RWPE2 (cell line): ENCODE measurements around the gene E2F1.
A peak's percentile ranks its signal among the peaks of the same experiment; 100 is the strongest.

Experiments
- ATAC-seq: fragments of 200-7000 bp; cut with Tn5 transposase; 3 replicates; pipeline ENCODE4 v1.9.1; 2021; ENCODE audit warnings: low read depth
- DNase-seq: peaks from one replicate; pipeline ENCODE4 v3.0.0-alpha.2; 2020; ENCODE audit warnings: low spot score
- H3K27ac ChIP-seq: fragments of 450-650 bp; 2 replicates; pipeline ENCODE4 v1.5.1; 2017; ENCODE audit warnings: mild to moderate bottlenecking; ENCODE audit not compliant: poor library complexity, severe bottlenecking
- H3K27me3 ChIP-seq: fragments of 250-450 bp; sonication (Bioruptor Pico); 2 replicates; pipeline ENCODE4 v1.5.1; 2021; ENCODE audit warnings: mild to moderate bottlenecking, moderate library complexity; ENCODE audit not compliant: insufficient read depth, poor library complexity, severe bottlenecking
- H3K36me3 ChIP-seq: fragments of 250-450 bp; sonication (Bioruptor Pico); 2 replicates; pipeline ENCODE4 v1.5.1; 2020; ENCODE audit warnings: low read depth, mild to moderate bottlenecking, moderate library complexity
- H3K4me1 ChIP-seq: fragments of 250-450 bp; sonication (Bioruptor Pico); 2 replicates; pipeline ENCODE4 v1.5.1; 2021; ENCODE audit warnings: mild to moderate bottlenecking, moderate library complexity; ENCODE audit not compliant: insufficient read depth, poor library complexity, severe bottlenecking
- H3K4me3 ChIP-seq: fragments of 250-450 bp; sonication (Bioruptor Pico); 2 replicates; pipeline ENCODE4 v1.5.1; 2021; ENCODE audit warnings: mild to moderate bottlenecking, moderate library complexity; ENCODE audit not compliant: severe bottlenecking
- H3K9me3 ChIP-seq: fragments of 250-450 bp; sonication (Bioruptor Pico); 2 replicates; pipeline ENCODE4 v1.5.1; 2021; ENCODE audit warnings: mild to moderate bottlenecking, moderate library complexity; ENCODE audit not compliant: severe bottlenecking
- TF ChIP-seq, protein P1 (sequence below): fragments of 450-650 bp; IDR thresholded peaks from one replicate; pipeline ENCODE4 v1.5.1; 2017; ENCODE audit warnings: mild to moderate bottlenecking, moderate library complexity; ENCODE audit not compliant: poor library complexity, severe bottlenecking

The E2F1 gene

DNA sequence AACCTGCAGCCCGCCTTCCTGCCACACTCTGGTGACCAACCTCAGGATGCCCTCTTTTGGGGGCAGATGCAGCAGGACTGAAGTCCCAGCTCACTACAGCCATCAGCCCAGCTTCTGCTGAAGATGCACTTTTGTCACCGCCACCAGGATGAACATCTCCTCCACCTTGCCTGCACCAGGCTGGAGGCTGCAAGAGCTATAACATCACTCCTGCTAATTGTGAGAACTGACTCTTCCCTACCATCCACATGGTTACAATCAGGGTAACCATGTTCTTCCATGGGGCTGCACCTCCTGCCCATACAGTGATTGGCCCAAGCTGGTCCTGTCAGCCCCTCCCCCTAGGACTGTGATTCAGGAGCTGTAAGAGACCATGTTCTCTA, 21.4 kb downstream of the E2F1 start:
- peaks cover 9% of the 10 kb centered on the region for H3K36me3 ChIP-seq
- TF ChIP-seq, protein P1, sequence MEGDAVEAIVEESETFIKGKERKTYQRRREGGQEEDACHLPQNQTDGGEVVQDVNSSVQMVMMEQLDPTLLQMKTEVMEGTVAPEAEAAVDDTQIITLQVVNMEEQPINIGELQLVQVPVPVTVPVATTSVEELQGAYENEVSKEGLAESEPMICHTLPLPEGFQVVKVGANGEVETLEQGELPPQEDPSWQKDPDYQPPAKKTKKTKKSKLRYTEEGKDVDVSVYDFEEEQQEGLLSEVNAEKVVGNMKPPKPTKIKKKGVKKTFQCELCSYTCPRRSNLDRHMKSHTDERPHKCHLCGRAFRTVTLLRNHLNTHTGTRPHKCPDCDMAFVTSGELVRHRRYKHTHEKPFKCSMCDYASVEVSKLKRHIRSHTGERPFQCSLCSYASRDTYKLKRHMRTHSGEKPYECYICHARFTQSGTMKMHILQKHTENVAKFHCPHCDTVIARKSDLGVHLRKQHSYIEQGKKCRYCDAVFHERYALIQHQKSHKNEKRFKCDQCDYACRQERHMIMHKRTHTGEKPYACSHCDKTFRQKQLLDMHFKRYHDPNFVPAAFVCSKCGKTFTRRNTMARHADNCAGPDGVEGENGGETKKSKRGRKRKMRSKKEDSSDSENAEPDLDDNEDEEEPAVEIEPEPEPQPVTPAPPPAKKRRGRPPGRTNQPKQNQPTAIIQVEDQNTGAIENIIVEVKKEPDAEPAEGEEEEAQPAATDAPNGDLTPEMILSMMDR: no peak
- no peak overlapping the region for H3K27ac ChIP-seq
- DNase-seq: peak; percentile 82
- no peaks in the 10 kb centered on the region for H3K27me3 ChIP-seq
- H3K4me3 ChIP-seq: no peak overlapping the region
- H3K9me3 ChIP-seq: no peaks in the 10 kb centered on the region
- ATAC-seq: no peak
- peaks cover 3% of the 10 kb centered on the region for H3K4me1 ChIP-seq

- Histone ChIP-seq H3K36me3 (peaks cover 9% of the 10 kb centered on the region), H3K9me3 (no peaks in the 10 kb centered on the region), H3K4me1 (peaks cover 3% of the 10 kb centered on the region), H3K27me3 (no peaks in the 10 kb centered on the region), H3K4me3 (peak overlapping the region; percentile 67), H3K27ac (peak overlapping the region; percentile 59)
- TF ChIP-seq, protein P1: no peak
- no peak for DNase-seq
- ATAC-seq: no peak
Observed at GRCh38 chr20:33664085-33664761, 22.0 kb downstream of the E2F1 start.

GRCh38 chr20:33663161-33664084, 22.8 kb downstream of the E2F1 start:
- Histone ChIP-seq H3K27ac (peak overlapping the region; percentile 59), H3K4me3 (peak overlapping the region; percentile 67), H3K36me3 (peaks cover 2% of the 10 kb centered on the region), H3K27me3 (no peaks in the 10 kb centered on the region), H3K9me3 (no peaks in the 10 kb centered on the region), H3K4me1 (peaks cover 3% of the 10 kb centered on the region)
- TF ChIP-seq, protein P1: no peak
- ATAC-seq: peak; percentile 59
- peak; percentile 95 for DNase-seq

GRCh38 chr20:33662172-33662571, 24.0 kb downstream of the E2F1 start, which contains the start of gene C20orf144:
TSS of gene C20orf144 (plus strand) at chr20:33662327. CDS start at chr20:33662346, 19 bp downstream.
- DNase-seq: peak; percentile 79
- TF ChIP-seq, protein P1: no peak
- H3K36me3 ChIP-seq: no peaks in the 10 kb centered on the region
- no peaks in the 10 kb centered on the region for H3K9me3 ChIP-seq
- peak within 1 kb of the TSS; percentile 59 for H3K27ac ChIP-seq
- H3K4me3 ChIP-seq: peak within 1 kb of the TSS; percentile 67
- no peaks in the 10 kb centered on the region for H3K4me1 ChIP-seq
- no peaks in the 10 kb centered on the region for H3K27me3 ChIP-seq
- ATAC-seq: no peak
